ENCODE data around the gene CPED1.
"Not testable (repeated sequence)": the region's sequence is repeated elsewhere in the genome, so short reads cannot be mapped to it uniquely, and the experiment has no call there.

CPED1 gene

DNA sequence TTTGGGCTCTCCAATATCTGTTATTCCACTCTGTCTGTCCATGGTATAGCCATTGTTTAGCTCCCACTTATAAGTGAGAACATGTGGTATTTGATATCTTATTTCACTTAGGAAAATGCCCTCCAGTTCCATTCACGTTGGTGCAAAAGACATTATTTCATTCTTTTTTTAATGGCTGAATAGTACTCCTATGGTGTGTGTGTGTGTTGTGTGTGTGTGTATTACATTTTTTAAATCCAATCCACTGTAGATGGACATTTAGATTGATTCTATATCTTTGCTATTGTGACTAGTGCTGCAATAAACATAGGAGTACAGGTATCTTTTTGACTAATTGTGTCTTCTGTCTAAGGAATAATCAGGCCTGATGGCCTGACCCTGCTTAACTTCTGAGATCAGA, 7.4 kb upstream of the CPED1 start:
- DNase-seq, result no peak

DNA sequence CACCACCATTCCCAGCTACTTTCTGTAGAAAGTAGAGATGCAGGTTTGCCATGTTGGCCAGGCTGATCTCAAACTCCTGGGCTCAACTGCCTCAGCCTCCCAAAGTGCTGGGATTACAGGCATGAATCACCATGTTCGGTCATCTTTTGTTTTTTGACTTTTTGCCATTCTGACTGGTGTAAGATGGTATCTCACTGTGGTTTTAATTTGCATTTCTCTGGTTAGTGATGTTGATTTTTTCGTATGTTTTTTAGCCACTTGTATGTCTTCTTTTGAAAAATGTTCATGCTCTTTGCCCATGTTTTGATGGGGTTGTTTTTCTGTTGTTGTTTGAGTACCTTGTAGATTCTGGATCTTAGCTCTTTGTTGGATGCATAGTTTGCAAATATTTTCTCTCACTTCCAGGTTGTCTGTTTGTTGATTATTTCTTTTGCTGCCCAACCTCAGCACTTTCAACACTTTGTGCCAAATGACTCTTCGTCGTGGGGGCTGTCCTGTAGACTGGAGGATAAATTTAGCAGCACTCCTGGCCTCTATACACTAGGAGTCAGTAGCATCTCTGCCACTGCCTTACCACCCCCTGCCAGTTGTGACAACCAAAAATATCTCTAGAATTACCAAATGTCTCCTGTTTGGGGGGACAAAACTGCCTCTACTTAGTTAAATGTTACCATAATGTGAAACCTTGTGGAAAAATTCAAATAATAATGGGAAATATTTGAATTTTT, 6.5 kb upstream of the CPED1 start:
- DNase-seq, result no peak

DNA sequence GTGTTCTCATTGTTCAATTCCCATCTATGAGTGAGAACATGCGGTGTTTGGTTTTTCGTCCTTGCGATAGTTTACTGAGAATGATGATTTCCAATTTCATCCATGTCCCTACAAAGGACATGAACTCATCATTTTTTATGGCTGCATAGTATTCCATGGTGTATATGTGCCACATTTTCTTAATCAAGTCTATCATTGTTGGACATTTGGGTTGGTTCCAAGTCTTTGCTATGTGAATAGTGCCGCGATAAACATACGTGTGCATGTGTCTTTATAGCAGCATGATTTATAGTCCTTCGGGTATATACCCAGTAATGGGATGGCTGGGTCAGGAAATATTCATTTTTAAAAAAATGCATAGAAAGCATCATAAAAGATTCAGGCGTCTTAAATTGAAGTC, 4.9 kb upstream of the CPED1 start:
- not testable (repeated sequence) for DNase-seq

DNA sequence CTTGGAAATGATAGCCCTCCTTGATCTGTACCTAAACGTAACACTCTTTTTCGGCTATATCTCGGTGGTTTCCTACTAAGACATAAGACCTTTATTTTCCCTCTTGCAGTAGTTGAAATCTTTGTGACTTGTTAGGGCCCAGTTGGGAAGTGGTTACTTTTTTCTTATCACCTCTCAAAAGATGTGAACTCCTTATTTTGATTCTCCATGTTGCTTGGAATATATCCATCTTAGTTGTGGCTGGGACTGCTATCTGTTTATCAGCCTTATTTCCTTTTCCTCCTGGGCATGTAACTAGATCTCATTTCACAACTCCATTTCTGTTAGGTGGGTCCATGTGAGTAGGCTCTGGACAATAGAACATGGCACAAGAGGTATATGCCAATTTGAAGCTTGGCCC, 4.1 kb upstream of the CPED1 start:
- DNase-seq, result no peak

DNA sequence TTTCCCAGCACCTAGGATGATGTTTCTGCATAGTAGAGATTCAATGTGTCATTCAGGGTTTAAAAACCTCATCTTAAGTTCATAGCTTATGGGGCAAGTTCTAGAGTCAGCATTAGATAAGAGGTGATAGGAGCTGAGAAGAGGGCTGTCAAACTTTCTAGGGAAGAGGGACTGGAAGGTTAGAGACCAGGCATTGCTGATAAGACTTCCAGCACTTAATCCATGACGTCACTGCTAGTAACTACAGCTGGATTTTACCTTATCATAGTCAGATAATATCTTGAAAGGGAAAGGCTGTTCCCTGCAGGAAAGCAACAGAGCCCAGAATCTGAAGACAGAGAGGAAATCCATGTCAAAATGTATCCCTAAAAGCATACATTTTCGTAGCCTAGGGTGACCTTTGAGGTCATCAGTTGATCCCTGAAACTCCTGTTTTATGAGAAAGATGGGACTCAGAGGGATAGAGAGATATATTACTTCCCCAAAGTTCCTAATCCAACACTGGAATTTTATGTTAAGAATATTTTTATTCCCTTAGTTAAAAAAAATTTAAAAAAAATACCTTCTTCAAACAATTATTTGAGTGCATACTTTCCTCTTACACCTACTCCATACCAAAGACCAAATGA, 3.3 kb upstream of the CPED1 start:
- no peak for DNase-seq

DNA sequence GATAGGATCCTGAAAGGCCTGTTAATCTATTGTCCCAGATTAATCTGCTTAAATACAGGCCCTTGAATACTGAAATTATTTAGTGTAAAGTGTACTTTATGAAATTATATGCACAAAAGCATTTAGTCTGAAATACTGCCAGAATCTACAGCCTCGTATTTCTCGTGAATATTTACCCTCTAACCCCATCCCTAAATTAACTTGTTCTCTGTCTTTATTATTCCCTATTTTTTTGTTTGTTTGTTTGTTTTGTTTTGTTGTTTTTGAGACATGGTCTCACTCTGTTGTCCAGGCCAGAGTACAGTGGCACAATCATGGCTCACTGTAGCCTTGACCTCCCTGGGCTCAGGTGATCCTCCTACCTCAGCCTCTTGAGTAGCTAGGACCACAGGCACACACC, 2.7 kb upstream of the CPED1 start:
- DNase-seq, result no peak

DNA sequence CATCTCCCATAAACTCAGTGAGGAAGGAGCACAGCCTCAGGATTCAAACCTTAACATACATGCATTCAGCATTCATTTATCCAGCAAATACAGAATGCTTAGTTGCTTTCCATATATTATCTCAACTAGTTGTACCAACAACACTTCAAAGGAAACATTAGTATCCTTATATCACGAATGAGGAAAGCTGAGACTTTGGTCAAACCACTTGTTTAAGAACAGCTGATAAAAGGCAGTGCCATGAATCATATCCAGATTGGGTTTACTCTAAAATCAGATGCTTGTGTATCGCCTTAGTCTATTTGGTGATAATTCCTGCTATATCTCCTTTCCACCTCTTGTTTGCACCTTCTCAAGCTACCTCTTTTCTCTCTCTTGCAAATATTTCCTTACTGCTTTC, 1.9 kb upstream of the CPED1 start:
- DNase-seq, result no peak

DNA sequence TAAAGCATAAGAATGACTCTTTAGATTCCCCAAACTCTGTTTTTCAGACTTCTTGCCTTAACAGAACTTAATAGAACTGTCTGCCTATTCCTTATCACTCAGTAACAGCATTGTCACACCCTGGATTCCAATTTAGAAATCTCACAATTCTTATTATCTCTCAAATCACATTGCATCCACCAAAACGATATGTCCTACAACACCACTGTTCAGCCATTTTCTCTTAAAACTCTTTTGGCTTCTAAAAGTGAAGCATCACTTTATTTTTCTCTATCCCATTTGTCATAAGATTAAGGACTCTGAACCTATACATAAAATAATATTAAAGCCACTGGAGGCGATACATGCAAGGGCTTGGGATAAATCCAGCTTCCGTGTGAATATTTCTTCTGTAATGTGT, 1.2 kb upstream of the CPED1 start:
- no peak for DNase-seq

DNA sequence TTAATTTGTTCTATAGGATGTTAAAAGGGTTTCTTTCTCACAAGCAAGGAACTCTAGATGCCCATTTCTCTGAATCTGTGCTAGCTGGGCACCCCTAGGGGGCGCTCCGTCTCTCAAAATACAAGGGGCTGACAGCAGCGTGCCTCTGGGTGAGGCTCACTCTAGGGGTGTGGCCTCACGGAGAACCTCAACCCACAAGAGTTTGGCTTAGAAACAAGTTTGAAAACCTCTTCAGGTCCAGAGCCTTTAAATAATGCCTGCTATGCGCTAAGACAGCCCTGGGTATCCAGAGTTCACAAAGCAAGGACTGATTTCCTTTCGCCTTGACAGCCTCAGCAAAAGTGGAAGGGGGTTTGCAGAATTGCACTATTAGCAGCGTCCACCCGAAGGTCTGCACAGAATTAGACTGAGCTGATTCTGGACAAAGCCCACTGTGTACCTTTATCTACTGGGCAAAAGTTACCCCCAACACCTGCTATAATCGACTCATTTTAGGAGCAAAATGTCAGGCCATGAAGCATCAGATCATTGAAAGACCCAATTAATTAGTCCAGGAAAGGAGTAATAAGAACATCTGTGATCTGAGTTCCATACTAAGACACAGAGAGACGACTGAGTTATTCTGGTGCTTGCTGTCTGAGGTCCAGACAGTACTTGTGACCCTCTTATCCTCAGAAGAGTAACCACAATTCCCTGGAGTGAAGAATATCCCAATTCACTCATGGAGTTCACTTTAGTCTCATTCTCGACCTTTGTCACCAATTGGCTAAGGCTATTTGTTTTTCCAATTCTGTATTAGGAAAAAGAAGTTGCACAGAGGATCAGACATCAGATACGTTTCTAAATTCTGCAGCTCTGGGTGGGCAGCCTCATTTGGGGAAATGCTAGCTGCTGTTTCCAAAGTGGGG, 574 bp upstream of the CPED1 start:
- peak in 53 of 56 donors; percentile 9 to 89 (median 61) for DNase-seq

DNA sequence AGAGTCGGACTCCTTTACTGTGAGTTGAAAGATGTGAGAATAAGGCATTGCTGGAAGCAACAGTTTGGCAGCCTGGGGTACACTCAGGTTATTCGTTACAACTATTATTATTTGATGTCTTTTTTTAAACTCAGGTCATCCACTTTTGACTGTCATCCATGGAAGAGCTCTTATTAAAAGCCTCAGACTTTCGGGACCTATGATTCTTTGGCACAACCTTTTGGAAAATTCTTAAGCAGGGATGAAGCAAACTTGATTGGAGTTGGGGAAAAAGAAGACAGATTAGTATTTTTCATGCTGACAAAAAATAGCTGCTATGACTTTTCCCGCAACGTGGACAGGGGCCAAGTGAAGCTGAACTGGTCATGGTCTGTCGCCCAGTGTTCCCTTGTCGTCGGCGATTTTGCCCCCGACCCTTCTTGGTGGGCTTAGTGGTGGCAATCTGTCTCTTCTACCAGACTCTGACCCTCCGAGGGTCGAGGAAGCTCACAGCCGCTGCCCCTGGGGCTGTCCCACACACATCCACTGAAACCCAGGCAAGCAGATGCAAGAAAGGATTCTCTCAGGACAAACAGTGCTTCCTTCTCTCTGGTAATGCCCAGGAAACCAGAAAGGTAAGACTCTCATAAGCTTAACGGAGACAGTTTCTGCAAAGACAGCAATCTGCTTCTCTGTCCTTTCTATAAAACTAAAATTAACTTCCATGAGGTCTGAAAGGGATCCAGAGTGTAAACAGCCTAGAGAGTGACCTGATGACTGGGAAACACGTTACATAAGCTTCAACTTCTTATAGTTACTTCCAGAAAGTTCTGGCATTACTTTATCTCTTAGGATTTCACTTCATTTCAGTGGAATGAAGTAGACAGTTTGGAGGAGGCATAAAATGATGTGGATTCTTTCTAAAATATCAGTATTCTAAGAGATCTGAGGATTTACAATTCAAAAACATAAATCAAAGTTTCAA, 1.0 kb downstream of the CPED1 start:
- peak in 1 of 56 donors; percentile 1 for DNase-seq

DNA sequence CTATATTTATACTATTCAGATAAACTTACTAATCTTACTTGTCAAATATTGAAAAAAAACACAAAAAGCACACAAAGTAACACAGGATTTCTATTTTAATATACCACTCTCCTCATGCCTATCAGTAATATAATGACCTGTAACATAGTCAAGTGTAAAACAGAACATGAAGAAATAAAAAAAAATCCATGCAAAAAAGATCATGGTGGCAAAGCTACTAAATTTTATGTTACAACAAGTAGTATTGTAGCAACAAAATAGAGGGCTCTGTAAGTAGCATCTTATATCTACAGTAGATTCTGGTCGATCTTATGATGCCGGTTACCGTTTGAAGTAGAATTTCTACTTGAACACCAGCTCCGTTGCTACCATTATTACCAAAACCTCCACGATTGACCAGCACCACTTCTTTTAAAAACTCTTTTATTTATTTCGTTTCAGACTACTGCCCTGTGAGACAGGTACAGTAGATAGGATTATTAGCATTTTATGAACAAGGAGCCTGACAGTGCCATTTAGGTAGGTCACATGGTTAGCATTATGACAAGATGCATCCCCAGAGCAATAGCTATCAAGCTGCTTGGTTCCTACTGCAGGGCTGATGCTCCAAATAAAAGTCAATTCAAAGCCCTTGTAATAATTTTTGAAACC, 2.1 kb downstream of the CPED1 start:
- no peak for DNase-seq

DNA sequence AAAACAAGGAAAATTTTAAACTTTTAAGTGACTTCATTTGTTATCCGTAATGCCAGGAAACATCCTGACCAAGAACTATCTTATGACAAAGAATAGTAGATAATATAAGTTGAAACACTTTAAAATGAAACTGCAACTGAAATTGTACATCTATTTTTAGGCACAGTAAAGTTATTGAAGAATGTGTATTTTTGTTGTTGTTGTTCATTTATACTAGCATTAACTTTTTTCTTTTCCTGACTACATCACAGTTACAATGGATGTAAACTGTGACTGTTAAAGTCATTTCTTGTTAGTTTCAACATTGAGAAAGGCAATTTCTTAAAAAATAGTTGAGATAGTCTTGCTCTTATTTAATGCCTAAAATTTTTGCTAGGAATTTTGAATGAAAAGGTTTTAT, 2.6 kb downstream of the CPED1 start:
- DNase-seq, result no peak

DNA sequence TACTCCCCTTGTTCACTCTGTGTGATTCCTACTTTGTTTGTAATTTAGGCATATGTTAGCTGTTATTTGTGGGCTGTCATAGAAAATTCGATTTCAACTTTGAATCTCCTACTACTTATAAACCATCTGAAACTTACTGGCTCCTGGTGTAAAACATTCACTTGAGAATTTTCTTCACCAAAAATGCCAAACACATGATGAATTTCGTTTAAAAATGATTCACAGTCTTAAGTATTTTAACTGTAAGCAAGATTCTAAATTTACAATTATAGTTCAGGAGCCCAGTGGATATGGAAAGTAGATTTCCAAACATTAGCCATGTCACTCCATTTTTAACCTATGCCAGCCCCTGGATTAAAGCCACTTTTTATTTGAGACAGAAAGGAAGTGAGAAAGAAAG, 3.1 kb downstream of the CPED1 start:
- no peak for DNase-seq

DNA sequence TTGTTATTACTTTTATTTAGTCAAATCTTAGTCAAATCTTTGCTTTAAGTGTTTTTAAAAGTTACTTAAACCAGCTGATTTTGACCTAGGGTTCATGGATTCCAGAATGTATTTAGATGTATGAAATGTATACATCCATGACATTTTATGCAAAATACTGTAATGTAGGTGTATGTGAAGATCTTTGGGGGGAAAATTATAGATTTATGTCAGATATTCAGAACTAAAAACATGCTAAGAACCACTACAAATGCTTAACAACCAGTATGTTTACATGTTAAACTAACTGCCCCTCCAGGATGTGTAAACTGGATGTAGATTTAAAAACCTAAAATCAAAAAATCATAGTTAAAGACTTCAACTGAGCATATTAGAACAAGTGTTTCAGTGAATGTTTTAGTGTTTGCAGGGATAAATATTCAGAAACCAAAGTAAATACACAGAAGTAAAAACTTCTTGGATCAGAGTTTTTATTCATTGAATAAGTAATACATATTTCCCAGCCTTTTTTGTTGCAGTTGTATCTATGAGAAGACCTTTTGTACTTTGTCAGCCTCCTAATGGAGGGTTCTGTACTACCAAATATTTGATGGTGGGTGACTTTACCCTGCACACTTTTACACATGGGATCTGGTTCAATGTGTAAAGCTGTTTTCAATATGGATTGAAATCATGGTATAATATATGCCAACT, 3.9 kb downstream of the CPED1 start:
- DNase-seq, result no peak

DNA sequence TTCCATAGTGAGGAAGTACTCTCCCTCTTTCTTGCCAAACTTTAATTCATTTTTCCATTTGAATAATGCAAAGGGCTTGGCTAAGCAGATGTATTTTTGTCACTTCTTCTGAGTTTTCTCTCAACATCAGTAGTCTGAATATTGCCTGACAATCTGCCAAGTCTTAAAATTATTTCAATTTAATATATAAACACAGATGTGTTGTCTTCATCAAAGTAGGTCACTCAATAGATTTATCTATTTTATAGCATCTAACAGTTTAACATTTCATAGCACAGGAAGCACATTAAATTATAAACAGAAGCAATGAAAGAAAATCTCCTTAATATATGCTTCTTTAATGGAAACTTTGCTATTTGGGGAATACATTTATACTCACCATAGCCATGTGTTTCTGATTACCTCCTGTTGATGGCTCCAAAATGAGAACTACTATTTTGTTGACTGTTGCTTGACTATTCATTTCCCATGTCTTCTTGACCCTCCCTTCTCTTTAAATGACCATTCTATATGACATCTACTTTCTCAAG, 4.5 kb downstream of the CPED1 start:
- no peak for DNase-seq

DNA sequence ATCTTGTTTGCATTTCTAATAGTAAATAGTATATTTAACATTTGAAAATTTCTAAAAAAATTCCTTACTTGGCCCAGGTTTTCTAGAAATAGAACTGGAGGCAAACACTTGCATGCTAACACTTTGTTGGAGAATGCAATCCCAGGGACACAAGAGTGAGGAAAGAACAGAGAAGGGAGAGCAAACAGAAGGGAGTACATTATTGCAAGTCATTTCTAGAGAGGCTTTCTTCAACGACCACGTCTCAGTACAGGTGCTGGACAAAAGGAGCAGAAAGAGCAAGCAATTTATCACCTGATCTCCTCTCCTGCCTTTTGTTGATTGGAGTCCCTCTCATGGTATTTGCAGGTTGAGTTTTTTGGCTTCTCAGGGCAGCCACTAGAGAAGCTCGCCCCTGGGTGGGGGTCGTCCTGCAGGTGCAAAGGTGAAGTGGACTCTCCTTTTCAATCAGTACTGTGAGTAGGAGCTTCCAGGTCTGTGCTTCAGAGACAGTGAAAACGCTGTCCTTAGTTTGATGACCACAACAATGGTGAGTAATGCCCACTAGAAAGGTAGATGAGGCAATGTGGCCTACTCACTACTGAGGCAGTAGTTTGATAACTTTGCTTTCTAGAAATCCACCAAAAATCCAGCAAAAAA, 5.2 kb downstream of the CPED1 start:
- DNase-seq, result no peak

DNA sequence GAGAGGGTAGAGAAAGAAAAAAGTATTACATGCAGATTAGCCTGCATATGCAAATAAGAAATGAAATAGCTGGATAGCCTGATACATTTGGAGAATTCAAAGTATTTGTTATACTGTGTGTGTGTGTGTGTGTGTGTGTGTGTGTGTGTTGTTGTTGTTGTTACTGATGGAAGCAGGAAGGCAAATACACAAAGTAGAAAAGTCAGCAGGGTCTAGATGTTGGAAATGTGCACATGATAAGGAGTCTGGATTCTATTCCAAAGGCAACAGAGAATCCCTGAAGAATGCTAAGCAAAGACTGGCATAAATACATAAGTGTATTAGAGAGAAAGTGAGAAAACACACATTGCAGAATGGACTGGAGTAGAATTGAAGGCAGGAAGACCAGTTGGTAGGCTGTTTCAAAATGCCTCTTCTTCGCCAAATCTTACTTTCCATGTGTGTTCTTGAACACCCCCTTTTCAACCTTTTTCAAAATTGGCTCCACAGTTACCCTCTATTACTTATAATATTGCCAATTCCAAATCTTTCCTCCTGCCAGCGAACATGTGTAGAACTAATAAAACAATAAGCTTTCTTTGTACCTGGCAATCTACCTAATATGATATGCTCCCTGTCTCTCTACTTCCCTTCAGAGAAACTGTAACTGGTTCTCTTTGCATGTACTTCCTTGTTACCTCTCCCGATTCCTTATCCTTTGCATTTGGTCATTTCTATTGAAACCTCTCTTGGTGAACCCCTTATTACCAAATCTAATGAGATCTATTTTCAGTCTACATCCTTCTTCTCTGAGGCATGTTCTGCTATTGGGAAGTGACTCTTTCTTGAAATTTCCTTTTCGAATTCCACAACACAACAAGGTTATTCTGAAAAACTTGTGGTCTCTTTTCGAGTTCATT, 6.2 kb downstream of the CPED1 start:
- DNase-seq, result no peak

DNA sequence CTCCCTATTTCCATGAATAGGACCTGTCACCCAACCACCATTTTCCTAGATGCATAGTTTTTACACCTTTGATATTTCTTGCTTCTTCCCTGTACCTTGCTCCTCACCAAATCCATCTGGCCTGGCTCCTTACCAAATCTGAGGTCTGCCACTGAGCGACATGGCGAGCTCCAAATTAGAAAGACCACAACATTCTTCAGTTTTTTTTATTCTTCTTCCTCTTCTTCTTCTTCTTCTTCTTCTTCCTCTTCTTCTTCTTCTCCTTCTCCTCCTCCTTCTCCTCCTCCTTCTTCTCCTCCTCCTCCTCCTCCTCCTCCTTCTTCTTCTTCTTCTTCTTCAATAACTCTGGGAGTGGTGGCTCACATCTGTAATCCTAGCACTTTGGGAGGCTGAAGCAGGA, 7.1 kb downstream of the CPED1 start:
- no peak for DNase-seq

Data from nucleus accumbens (tissue), 56 donors.